Activated CD4-positive, CD25-positive, alpha-beta regulatory T cell treated with anti-CD3 and anti-CD28 coated beads, Interleukin-2, amount 50 U/mL, for 72 hours (primary cell): ENCODE results near the gene WDR18.

Experiments
- DNase-seq: peaks from one replicate; pipeline ENCODE4 v3.0.0; 2021

Gene WDR18

GRCh38 chr19:984165-984967 lies at the start of gene WDR18:
TSS of gene WDR18 (plus strand) at chr19:984345. CDS start at chr19:984354, 9 bp downstream.
- DNase-seq: peak; percentile 90

- DNase-seq: no peak
Observed at GRCh38 chr19:934865-935479, 49.2 kb upstream of the WDR18 start.

- DNase-seq: no peak
Observed at GRCh38 chr19:936175-936546, 48.0 kb upstream of the WDR18 start.

GRCh38 chr19:937259-937694 lies 46.9 kb upstream of the WDR18 start:
- DNase-seq: no peak

- no peak for DNase-seq
Observed at GRCh38 chr19:938233-938923, 45.8 kb upstream of the WDR18 start.

GRCh38 chr19:939439-939838 lies 44.7 kb upstream of the WDR18 start:
- DNase-seq: no peak

GRCh38 chr19:939922-940321 lies 44.2 kb upstream of the WDR18 start:
- no peak for DNase-seq

GRCh38 chr19:940591-941291 lies 43.4 kb upstream of the WDR18 start:
- DNase-seq: peak; percentile 72

- no peak for DNase-seq
Observed at GRCh38 chr19:941292-942132, 42.6 kb upstream of the WDR18 start.

- DNase-seq: no peak
Observed at GRCh38 chr19:942133-942645, 42.0 kb upstream of the WDR18 start.

- DNase-seq: no peak
Observed at GRCh38 chr19:943551-944170, 40.5 kb upstream of the WDR18 start.

GRCh38 chr19:944171-944567 lies 40.0 kb upstream of the WDR18 start:
- DNase-seq: no peak

GRCh38 chr19:944663-945241 lies 39.4 kb upstream of the WDR18 start:
- DNase-seq: no peak

- DNase-seq: no peak
Observed at GRCh38 chr19:945401-946252, 38.5 kb upstream of the WDR18 start.

GRCh38 chr19:947090-947706 lies 36.9 kb upstream of the WDR18 start:
- DNase-seq: no peak

- DNase-seq: no peak
Observed at GRCh38 chr19:947707-948539, 36.2 kb upstream of the WDR18 start.

- DNase-seq: no peak
Observed at GRCh38 chr19:948842-949496, 35.2 kb upstream of the WDR18 start.

GRCh38 chr19:950352-951066 lies 33.6 kb upstream of the WDR18 start:
- no peak for DNase-seq
